GM12878 (cell line): Measurements from ENCODE around the gene PHF1. TPM values are rescaled to one million over a fixed set of nuclear protein-coding genes. Genes with fewer than 3 reads are reported as not detected.

ENCODE experiments used
- ATAC-seq: fragments of 200-7000 bp; cut with Tn5 transposase; 3 replicates; pipeline ENCODE4 v1.9.1; 2020; ENCODE audit warnings: mild to moderate bottlenecking, moderate library complexity
- Bru-seq: library from RNA; stranded (reverse); fragments of 400-500 nt; gene quantifications from one replicate; lab custom pipeline; 2021; lab: Mats Ljungman, UMichigan
- BruChase-seq, 2 experiments: library from RNA; stranded (reverse); fragments of 400-500 nt; gene quantifications; one replicate each; lab custom pipeline; 2021; lab: Mats Ljungman, UMichigan
- BruUV-seq: library from RNA; stranded (reverse); fragments of 400-500 nt; replicated peaks from 2 replicates; lab custom pipeline; 2021; lab: Mats Ljungman, UMichigan
- CTCF ChIA-PET: fragments of 300-600 bp; sonication (Branson Sonifier 250); formaldehyde crosslinking; extraction: SDS; loops from one replicate; lab custom pipeline; 2021; ENCODE audit warnings: inconsistent platforms; lab: Yijun Ruan, JAX
- POLR2A ChIA-PET: fragments of 350-600 bp; formaldehyde crosslinking; extraction: SDS; loops from one replicate; lab custom pipeline; 2021; ENCODE audit warnings: inconsistent platforms; lab: Charles Lee
- RAD21 ChIA-PET: fragments of 300-600 bp; sonication (Branson Sonifier 250); formaldehyde crosslinking; loops from one replicate; lab custom pipeline; 2023; ENCODE audit warnings: antibody characterized with exemption; ENCODE audit not compliant: unreplicated experiment; lab: Charles Lee
- SMC1A ChIA-PET: fragments of 300-600 bp; sonication (Branson Sonifier 250); formaldehyde crosslinking; loops from one replicate; lab custom pipeline; 2023; ENCODE audit not compliant: unreplicated experiment, uncharacterized antibody; lab: Charles Lee
- DNase-seq: peaks from one replicate; pipeline ENCODE4 v3.0.0-alpha.2; 2011; ENCODE audit warnings: low read depth, low spot score
- FAIRE-seq: peaks from 3 replicates; lab custom pipeline; 2011; peaks lifted over from hg19 to GRCh38; lab: Jason Lieb, UNC
- H2AFZ ChIP-seq: 2 replicates; pipeline ENCODE4 v1.6.0; 2011; ENCODE audit warnings: low read depth, low read length, control low read depth; ENCODE audit not compliant: control insufficient read depth
- H3K27ac ChIP-seq: 2 replicates; pipeline ENCODE4 v1.5.1; 2011; ENCODE audit warnings: control low read depth; ENCODE audit not compliant: control insufficient read depth, insufficient read depth
- H3K27me3 ChIP-seq, 2 experiments: replicated peaks in 1 of 2; 2 replicates each; pipeline versions ENCODE4 v1.6.0 to v1.6.1; 2011; ENCODE audit warnings: low read length in 1 of 2; ENCODE audit not compliant: control insufficient read depth in 2 of 2, insufficient read depth in 2 of 2
- H3K36me3 ChIP-seq, 2 experiments: 2 replicates each; pipeline ENCODE4 v1.5.1; 2011; ENCODE audit warnings: low read length in 1 of 2; ENCODE audit not compliant: control insufficient read depth in 2 of 2, insufficient read depth in 2 of 2
- H3K4me1 ChIP-seq: 2 replicates; pipeline ENCODE4 v1.6.1; 2011; ENCODE audit warnings: mild to moderate bottlenecking, low read length, moderate library complexity, mixed read lengths; ENCODE audit not compliant: control insufficient read depth, insufficient read depth
- H3K4me2 ChIP-seq: 2 replicates; pipeline ENCODE4 v1.6.0; 2011; ENCODE audit warnings: control low read depth; ENCODE audit not compliant: control insufficient read depth, insufficient read depth
- H3K4me3 ChIP-seq: fragments of 200-600 bp; sonication (generic); 2 replicates; pipeline ENCODE4 v1.5.1; 2016
- H3K79me2 ChIP-seq: 2 replicates; pipeline ENCODE4 v1.6.0; 2011; ENCODE audit warnings: low read length; ENCODE audit not compliant: control insufficient read depth, insufficient read depth
- H3K9ac ChIP-seq: 2 replicates; pipeline ENCODE4 v1.8.0; 2011; ENCODE audit warnings: low read length, control low read depth, mixed read lengths; ENCODE audit not compliant: control insufficient read depth, insufficient read depth
- H3K9me3 ChIP-seq: replicated peaks from 3 replicates; pipeline ENCODE4 v1.5.1; 2011; ENCODE audit warnings: mild to moderate bottlenecking, low read length; ENCODE audit not compliant: control insufficient read depth, insufficient read depth
- H4K20me1 ChIP-seq: 2 replicates; pipeline ENCODE4 v1.6.0; 2011; ENCODE audit not compliant: control insufficient read depth, insufficient read depth
- BMI1 ChIP-seq: fragments of 450-650 bp; IDR thresholded peaks from 2 replicates; pipeline ENCODE4 v1.6.1; 2016; ENCODE audit warnings: mild to moderate bottlenecking, moderate library complexity, borderline replicate concordance
- CHD4 ChIP-seq: fragments of 200-600 bp; sonication (generic); IDR thresholded peaks from 2 replicates; pipeline ENCODE4 v1.6.1; 2016; ENCODE audit warnings: mild to moderate bottlenecking
- FOXK2 ChIP-seq: fragments of 450-650 bp; IDR thresholded peaks from 2 replicates; pipeline ENCODE4 v1.6.1; 2017; ENCODE audit warnings: mild to moderate bottlenecking, moderate library complexity
- HCFC1 ChIP-seq: fragments of 150-350 bp; IDR thresholded peaks from 2 replicates; pipeline ENCODE4 v1.6.1; 2014; ENCODE audit warnings: low read length
- POU2F2 ChIP-seq: IDR thresholded peaks from 3 replicates; pipeline ENCODE4 v1.6.1; 2011; ENCODE audit warnings: low read depth, mild to moderate bottlenecking, low read length, borderline replicate concordance
- RB1 ChIP-seq: fragments of 450-650 bp; formaldehyde crosslinking; IDR thresholded peaks from 2 replicates; pipeline ENCODE4 v1.6.1; 2017; ENCODE audit warnings: mild to moderate bottlenecking, borderline replicate concordance
- RFX5 ChIP-seq: IDR thresholded peaks from 2 replicates; pipeline ENCODE4 v1.6.1; 2011; ENCODE audit warnings: low read depth, low read length, improper control_type of control experiment
- RUNX3 ChIP-seq: IDR thresholded peaks from 2 replicates; pipeline ENCODE4 v1.6.1; 2012; ENCODE audit warnings: low read length, inconsistent platforms
- SKIL ChIP-seq: fragments of 450-650 bp; IDR thresholded peaks from 2 replicates; pipeline ENCODE4 v1.6.1; 2017; ENCODE audit warnings: mild to moderate bottlenecking, low read depth, inconsistent platforms; ENCODE audit not compliant: poor library complexity, severe bottlenecking
- STAT1 ChIP-seq: fragments of 450-650 bp; conservative IDR thresholded peaks from 2 replicates; pipeline ENCODE4 v1.6.1; 2014; ENCODE audit warnings: antibody characterized with exemption, mild to moderate bottlenecking
- TBL1XR1 ChIP-seq: IDR thresholded peaks from 2 replicates; pipeline ENCODE4 v1.6.1; 2012; ENCODE audit warnings: low read depth, low read length, improper control_type of control experiment
- TCF3 ChIP-seq: IDR thresholded peaks from 2 replicates; pipeline ENCODE4 v1.6.1; 2012; ENCODE audit warnings: low read depth, mild to moderate bottlenecking, low read length, borderline replicate concordance; ENCODE audit not compliant: insufficient read depth
- ZNF384 ChIP-seq: IDR thresholded peaks from 2 replicates; pipeline ENCODE4 v1.6.1; 2012; ENCODE audit warnings: low read depth, mild to moderate bottlenecking, low read length, improper control_type of control experiment, borderline replicate concordance
- WGBS: methylation state at CpG from one replicate; pipeline ENCODE4 v1.1.6; 2016; ENCODE audit warnings: low lambda C conversion rate; ENCODE audit not compliant: insufficient replicate concordance, insufficient coverage; ENCODE audit errors: missing lambda C conversion rate; 5-methylcytosine and 5-hydroxymethylcytosine counted together
- in situ Hi-C: fragments of 300-500 bp; cut with MboI; formaldehyde crosslinking; loops from 9 replicates; pipeline ENCODE4 v1.14.3; 2018; ENCODE audit warnings: mixed read lengths
- intact Hi-C: fragments of 100-400 bp; cut with micrococcal nuclease; formaldehyde crosslinking; loops from one replicate; pipeline ENCODE4 v1.14.2; 2022; ENCODE audit not compliant: unreplicated experiment
- long read RNA-seq, 2 experiments: library from polyadenylated mRNA; unstranded; transcript quantifications; one replicate each; pipeline ENCODE4 v2.0.0, GENCODE V29; 2019 to 2020
- polyA minus RNA-seq, 3 experiments: library from RNA; depleted of rRNA, polyadenylated mRNA; stranded (reverse); fragments of >200 nt; gene quantifications; 2 replicates each; pipeline ENCODE4 v1.2.3, GENCODE V29; 2011
- polyA plus RNA-seq, 11 experiments: library from polyadenylated mRNA; depleted of rRNA in 4 of 11; unstranded in 6 of 11; stranded (reverse) in 5 of 11; fragments of >200 nt; fragmentation: Nextera tagmentation in 4 of 11; fragmentation: Illumina TruSeq in 1 of 11; extraction: Ambion mirVana in 4 of 11; extraction: Trizol in 1 of 11; gene quantifications; 1 replicate in 1 of 11; 2 replicates in 10 of 11; pipeline versions ENCODE4 v1.2.1 to v1.2.3, GENCODE V29; 2011 to 2016; ENCODE audit warnings: inconsistent platforms in 2 of 11, missing spikeins in 2 of 11, low read depth in 1 of 11
- total RNA-seq, 4 experiments: library from RNA; depleted of rRNA in 3 of 4; stranded (reverse); fragments of >200 nt in 3 of 4; fragmentation: Illumina TruSeq in 1 of 4; extraction: Trizol in 1 of 4; gene quantifications; 2 replicates each; pipeline versions ENCODE4 v1.2.1 to v1.2.3, GENCODE V29; 2013 to 2021
- TF ChIP-seq, protein P1 (sequence below): fragments of 450-650 bp; IDR thresholded peaks from 2 replicates; pipeline ENCODE4 v1.6.1; 2018; ENCODE audit warnings: borderline replicate concordance, mild to moderate bottlenecking; ENCODE audit not compliant: partially characterized antibody

The PHF1 gene
- total RNA-seq (2013; cell fraction: nucleolus; rRNA removed): 22.1 and 23.7 TPM in 2 replicates
- total RNA-seq (2014; rRNA removed): 6.5 and 6.8 TPM in 2 replicates
- total RNA-seq (2014; rRNA removed; fragmentation: Illumina TruSeq; extraction: Trizol): 5.5 and 6.5 TPM in 2 replicates
- total RNA-seq (2021): 13.5 and 14.5 TPM in 2 replicates
- polyA plus RNA-seq (2011; ENCODE audit: low read depth): 17.4 TPM
- 11.8 and 17.8 TPM in 2 replicates for polyA plus RNA-seq (2011; rRNA removed)
- polyA plus RNA-seq (2011; cell fraction: cytosol; rRNA removed): 20.1 and 23.2 TPM in 2 replicates
- 143 and 159 TPM in 2 replicates for polyA plus RNA-seq (2011; cell fraction: nucleus; rRNA removed)
- 32.7 and 39.8 TPM in 2 replicates for polyA plus RNA-seq (2012)
- 5.9 and 10.3 TPM in 2 replicates for polyA plus RNA-seq (2014; fragmentation: Illumina TruSeq; extraction: Trizol)
- 1 to 10 TPM; 1.3 to 2.2 TPM for polyA plus RNA-seq (2014; fragmentation: Nextera tagmentation; extraction: Ambion mirVana)
- 17.3 and 21.4 TPM in 2 replicates for polyA plus RNA-seq (2014; rRNA removed)
- 1 to 10 TPM; 3.1 to 3.5 TPM for polyA plus RNA-seq (2016; fragmentation: Nextera tagmentation; extraction: Ambion mirVana)
- 16.9 and 18.6 TPM in 2 replicates for polyA minus RNA-seq (2011; rRNA and poly(A)+ RNA removed)
- 5.0 and 6.8 TPM in 2 replicates for polyA minus RNA-seq (2011; cell fraction: cytosol; rRNA and poly(A)+ RNA removed)
- 15.6 and 16.6 TPM in 2 replicates for polyA minus RNA-seq (2011; cell fraction: nucleus; rRNA and poly(A)+ RNA removed)
- Bru-seq, nascent RNA: percentile 85 among the genes with signal in this experiment
- percentile 95 among the genes with signal in this experiment for BruChase-seq, experiment 1, labeled RNA remaining after a 6-hour chase
- percentile 93 among the genes with signal in this experiment for BruChase-seq, experiment 2, labeled RNA remaining after a 2-hour chase
- long read RNA-seq, experiment 1, partial matches to known transcripts: 0 of 2 reads
- long read RNA-seq, experiment 1, other reads (novel, unspliced or antisense): 1 of 2 reads
- long read RNA-seq, experiment 2, partial matches to known transcripts: 0 of 1 reads
- long read RNA-seq, experiment 2, other reads (novel, unspliced or antisense): 1 of 1 reads

DNA sequence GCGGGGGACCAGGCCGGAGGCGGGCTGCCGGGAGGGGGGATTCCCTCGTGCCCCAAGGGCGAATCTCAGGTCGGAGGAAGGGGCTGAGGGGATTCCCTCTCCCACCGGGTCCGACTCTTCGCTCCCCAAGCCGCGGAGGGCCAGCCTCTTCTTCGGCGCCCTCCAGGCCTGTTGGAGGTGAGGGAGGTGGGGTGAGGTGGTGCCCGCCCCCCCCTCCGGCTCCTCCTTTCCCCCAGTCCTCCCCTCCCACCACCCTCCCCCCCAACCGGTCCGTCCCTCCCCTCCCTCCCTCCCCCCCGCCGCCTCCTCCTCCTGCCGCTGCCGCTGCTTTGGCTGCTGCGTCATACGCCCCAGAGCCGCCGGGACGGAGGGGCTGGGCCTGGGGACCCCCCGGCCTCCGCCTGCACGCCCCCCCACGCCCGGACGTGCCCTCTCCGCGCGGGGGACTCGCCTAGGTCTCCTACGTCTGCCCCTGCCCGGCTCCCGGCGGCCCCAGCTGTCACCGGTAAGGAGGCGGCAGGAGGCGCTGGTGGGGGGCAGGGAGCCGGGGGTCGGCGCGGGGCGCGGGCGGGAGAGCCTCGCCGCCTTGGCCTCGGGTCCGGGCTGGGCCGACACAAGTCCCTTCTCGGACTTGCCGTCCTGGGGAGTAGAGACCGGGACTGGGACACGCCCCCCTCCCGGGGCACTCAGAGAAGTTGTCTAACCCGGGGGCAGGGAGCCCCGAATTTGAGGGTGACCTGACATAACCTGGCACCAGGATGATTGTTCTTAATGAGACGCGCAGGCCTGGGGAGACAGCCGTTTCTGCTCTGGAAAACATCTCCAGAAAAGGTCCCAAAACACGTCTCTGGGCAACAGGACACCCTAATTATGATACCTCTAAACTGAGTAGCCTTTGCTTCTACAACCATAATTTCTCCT is at the start of gene PHF1:
Gene PHF1, plus strand, starts transcription at position 304 of the 921 bp plus-strand sequence. CDS start 1,250 bp downstream, outside the sequence.
- H3K9me3 ChIP-seq: no peaks in the 10 kb centered on the region
- FAIRE-seq: no peak
- peak within 1 kb of the TSS; percentile 75 for H3K9ac ChIP-seq
- CTCF ChIA-PET: interaction anchor here (0.9 kb wide), 1 partner anchor 20 kb away, joined by 4 read pairs; no protein-coding TSS in a partner anchor
- no peak for DNase-seq
- BruUV-seq: no TSS peak
- peak within 1 kb of the TSS; percentile 90 for H3K4me3 ChIP-seq
- H2AFZ ChIP-seq: peak within 1 kb of the TSS; percentile 88
- H3K27me3 ChIP-seq: no peaks in the 10 kb centered on the region
- SMC1A ChIA-PET: no interaction called here
- H3K79me2 ChIP-seq: peaks cover 16% of the 10 kb centered on the region
- POLR2A ChIA-PET: interaction anchor here (0.6 to 2.2 kb wide), 8 partner anchors 15 to 363 kb away, joined by 3 to 6 read pairs (median 4); partner anchors contain the start of genes ZBTB22 and ZBTB9
- H3K36me3 ChIP-seq: peaks cover 12 to 18% of the 10 kb centered on the region in 2 experiments
- in situ Hi-C loops: no loop called here
- RAD21 ChIA-PET: interaction anchor here (1.2 kb wide), 2 partner anchors 8 to 15 kb away, joined by 4 to 5 read pairs; no protein-coding TSS in a partner anchor
- ATAC-seq: peak; percentile 54
- H3K27ac ChIP-seq: peak within 1 kb of the TSS; percentile 90
- H3K4me2 ChIP-seq: peak within 1 kb of the TSS; percentile 89
- no peaks in the 10 kb centered on the region; the same call in 1 of the 2 replicates for H4K20me1 ChIP-seq
- H3K4me1 ChIP-seq: peaks cover 20% of the 10 kb centered on the region
- intact Hi-C loops: loop anchor here (1.0 kb wide), 1 partner anchor 43 kb away; the partner anchor contains the start of gene ZBTB9
- 0% methylated on average over 27 of the region's 67 CpGs for WGBS
- TF ChIP-seq ZNF384 (no peak), RUNX3 (no peak), FOXK2 (no peak), HCFC1 (no peak), SKIL (no peak), CHD4 (no peak), STAT1 (no peak), POU2F2 (peak; percentile 23; the same call in 1 of the 3 replicates), RFX5 (no peak), RB1 (peak; percentile 47; the same call in 1 of the 2 replicates), TBL1XR1 (no peak), BMI1 (no peak), TCF3 (no peak)
- TF ChIP-seq, protein P1, sequence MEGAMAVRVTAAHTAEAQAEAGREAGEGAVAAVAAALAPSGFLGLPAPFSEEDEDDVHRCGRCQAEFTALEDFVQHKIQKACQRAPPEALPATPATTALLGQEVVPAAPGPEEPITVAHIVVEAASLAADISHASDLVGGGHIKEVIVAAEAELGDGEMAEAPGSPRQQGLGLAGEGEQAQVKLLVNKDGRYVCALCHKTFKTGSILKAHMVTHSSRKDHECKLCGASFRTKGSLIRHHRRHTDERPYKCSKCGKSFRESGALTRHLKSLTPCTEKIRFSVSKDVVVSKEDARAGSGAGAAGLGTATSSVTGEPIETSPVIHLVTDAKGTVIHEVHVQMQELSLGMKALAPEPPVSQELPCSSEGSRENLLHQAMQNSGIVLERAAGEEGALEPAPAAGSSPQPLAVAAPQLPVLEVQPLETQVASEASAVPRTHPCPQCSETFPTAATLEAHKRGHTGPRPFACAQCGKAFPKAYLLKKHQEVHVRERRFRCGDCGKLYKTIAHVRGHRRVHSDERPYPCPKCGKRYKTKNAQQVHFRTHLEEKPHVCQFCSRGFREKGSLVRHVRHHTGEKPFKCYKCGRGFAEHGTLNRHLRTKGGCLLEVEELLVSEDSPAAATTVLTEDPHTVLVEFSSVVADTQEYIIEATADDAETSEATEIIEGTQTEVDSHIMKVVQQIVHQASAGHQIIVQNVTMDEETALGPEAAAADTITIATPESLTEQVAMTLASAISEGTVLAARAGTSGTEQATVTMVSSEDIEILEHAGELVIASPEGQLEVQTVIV: no peak
